GM06990 (cell line): ENCODE measurements around the gene NUTM2F.

ENCODE experiments used
- DNase-seq: peaks from one replicate; pipeline ENCODE4 v3.0.0-alpha.2; 2011; ENCODE audit not compliant: insufficient read length; ENCODE audit errors: extremely low read depth
- H3K27me3 ChIP-seq: replicated peaks from 2 replicates; pipeline ENCODE4 v1.6.0; 2011; ENCODE audit warnings: low read length; ENCODE audit not compliant: control insufficient read depth, insufficient read depth
- H3K36me3 ChIP-seq: 2 replicates; pipeline ENCODE4 v1.5.1; 2011; ENCODE audit warnings: low read length; ENCODE audit not compliant: control insufficient read depth, insufficient read depth
- H3K4me3 ChIP-seq: replicated peaks from 2 replicates; pipeline ENCODE4 v1.5.1; 2011; ENCODE audit warnings: low read depth, mild to moderate bottlenecking, control low read depth, low read length
- TF ChIP-seq, protein P1 (sequence below): IDR thresholded peaks from 2 replicates; pipeline ENCODE4 v1.5.1; 2011; ENCODE audit warnings: low read length, control low read depth, mild to moderate bottlenecking, inconsistent platforms; ENCODE audit not compliant: insufficient read depth, poor library complexity, severe bottlenecking

Gene NUTM2F

DNA sequence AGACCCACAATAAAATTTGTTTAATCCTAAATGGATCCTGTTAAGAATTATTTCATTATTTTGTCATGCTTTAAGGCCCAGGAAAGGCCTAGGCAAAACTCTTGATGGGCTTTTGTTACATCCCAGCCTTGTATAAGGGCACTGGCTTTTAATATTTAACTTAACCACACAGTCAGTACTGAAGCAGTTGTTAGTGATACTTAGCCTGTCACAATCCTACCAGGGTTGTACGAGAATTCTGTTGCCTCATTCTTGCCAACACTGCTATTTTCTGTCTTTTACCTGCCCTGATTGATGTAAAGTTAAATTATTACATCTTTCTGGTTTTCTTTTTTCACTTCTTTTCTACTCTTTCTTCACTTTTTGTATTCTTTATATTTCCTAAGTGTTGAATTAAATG, 58.4 kb downstream of the NUTM2F start:
- Histone ChIP-seq H3K4me3 (no peak overlapping the region), H3K27me3 (no peaks in the 10 kb centered on the region), H3K36me3 (no peaks in the 10 kb centered on the region; the same call in 1 of the 2 replicates)
- DNase-seq: no peak
- TF ChIP-seq, protein P1, sequence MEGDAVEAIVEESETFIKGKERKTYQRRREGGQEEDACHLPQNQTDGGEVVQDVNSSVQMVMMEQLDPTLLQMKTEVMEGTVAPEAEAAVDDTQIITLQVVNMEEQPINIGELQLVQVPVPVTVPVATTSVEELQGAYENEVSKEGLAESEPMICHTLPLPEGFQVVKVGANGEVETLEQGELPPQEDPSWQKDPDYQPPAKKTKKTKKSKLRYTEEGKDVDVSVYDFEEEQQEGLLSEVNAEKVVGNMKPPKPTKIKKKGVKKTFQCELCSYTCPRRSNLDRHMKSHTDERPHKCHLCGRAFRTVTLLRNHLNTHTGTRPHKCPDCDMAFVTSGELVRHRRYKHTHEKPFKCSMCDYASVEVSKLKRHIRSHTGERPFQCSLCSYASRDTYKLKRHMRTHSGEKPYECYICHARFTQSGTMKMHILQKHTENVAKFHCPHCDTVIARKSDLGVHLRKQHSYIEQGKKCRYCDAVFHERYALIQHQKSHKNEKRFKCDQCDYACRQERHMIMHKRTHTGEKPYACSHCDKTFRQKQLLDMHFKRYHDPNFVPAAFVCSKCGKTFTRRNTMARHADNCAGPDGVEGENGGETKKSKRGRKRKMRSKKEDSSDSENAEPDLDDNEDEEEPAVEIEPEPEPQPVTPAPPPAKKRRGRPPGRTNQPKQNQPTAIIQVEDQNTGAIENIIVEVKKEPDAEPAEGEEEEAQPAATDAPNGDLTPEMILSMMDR: no peak

DNA sequence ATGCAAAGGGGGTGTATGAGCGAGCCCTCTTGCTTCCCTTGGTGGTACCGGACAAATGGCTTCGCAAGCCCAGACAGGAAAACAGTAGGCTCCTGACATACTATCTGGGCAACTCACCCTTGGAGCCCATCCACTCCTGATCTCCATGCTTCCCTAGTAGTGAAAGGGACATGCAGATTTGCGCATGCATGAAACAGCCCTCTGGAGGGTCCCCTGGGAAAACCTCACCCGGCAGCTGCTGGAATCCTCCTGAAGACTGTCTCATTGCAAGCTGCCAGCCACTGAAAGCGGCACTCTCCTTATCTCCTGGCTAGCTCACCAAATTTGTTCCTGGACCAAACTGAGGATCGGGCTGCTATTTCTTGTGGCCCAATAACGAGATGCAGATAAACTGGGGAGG, 59.2 kb downstream of the NUTM2F start:
- Histone ChIP-seq H3K27me3 (no peaks in the 10 kb centered on the region), H3K4me3 (no peak overlapping the region), H3K36me3 (no peaks in the 10 kb centered on the region; the same call in 1 of the 2 replicates)
- TF ChIP-seq, protein P1: no peak
- no peak for DNase-seq
